ENCODE measurements around the gene NSL1.
A peak's percentile ranks its signal among the peaks of the same experiment; 100 is the strongest.
"Not testable (repeated sequence)": the region's sequence is repeated elsewhere in the genome, so short reads cannot be mapped to it uniquely, and the experiment has no call there.

NSL1 gene

DNA sequence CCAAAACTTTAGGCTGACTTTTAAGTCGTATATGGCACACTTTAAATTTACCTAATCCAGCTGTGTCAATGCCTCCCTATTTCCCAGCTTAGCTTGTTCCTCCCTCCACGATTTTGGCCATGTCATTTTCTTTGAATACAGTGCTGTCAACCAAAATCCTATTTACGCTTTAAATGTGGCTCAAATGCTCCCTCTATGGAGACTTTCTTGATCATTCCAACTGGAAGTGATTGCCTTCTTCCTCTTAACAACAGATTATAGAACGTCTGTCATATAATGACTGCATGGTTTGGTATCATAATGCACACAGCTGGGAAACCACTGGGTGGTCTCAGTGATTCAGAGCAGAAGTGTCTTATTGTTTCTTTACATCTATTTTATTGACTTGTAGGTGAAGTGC lies 73.1 kb downstream of the NSL1 start:
- no peaks in the 10 kb centered on the region for H3K9me3 ChIP-seq (ENCODE audit: control insufficient read depth in 1 of 2, low read length in 2 of 2)
- H3K4me3 ChIP-seq (ENCODE audit: low read depth in 1 of 2, low read length in 2 of 2): no peak overlapping the region
- H3K27ac ChIP-seq (ENCODE audit: low read length): no peak overlapping the region
- H3K36me3 ChIP-seq (ENCODE audit: control insufficient read depth in 1 of 2, insufficient read depth in 2 of 2, low read length in 2 of 2): no peaks in the 10 kb centered on the region
- H3K27me3 ChIP-seq (ENCODE audit: low read depth, low read length): no peaks in the 10 kb centered on the region
- H3K4me1 ChIP-seq (ENCODE audit: control insufficient read depth in 1 of 2, insufficient read depth in 2 of 2, low read length in 2 of 2): no peaks in the 10 kb centered on the region

DNA sequence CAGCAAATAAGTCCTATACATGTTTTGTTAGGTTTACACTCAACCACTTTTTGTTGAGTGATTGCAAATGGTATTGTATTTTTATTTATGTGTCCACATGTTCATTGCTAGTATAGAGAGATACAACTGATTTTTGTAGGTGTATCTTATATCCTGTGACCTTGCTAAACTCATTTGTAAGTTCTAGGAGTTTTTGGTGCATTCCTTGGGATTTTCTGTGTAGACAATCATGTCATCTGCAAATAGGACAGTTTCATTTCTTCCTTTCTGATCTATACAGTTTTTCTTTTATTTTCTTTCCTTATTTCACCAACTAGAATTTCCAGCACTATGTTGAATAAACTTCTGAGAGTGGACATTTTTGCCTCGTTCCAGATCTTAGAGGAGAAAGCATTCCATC lies 75.4 kb downstream of the NSL1 start:
- Histone ChIP-seq H3K27me3 (ENCODE audit: low read depth, low read length) (no peaks in the 10 kb centered on the region), H3K4me1 (ENCODE audit: control insufficient read depth in 1 of 2, insufficient read depth in 2 of 2, low read length in 2 of 2) (no peaks in the 10 kb centered on the region), H3K9me3 (ENCODE audit: control insufficient read depth in 1 of 2, low read length in 2 of 2) (no peaks in the 10 kb centered on the region), H3K27ac (ENCODE audit: low read length) (no peak overlapping the region), H3K36me3 (ENCODE audit: control insufficient read depth in 1 of 2, insufficient read depth in 2 of 2, low read length in 2 of 2) (no peaks in the 10 kb centered on the region), H3K4me3 (ENCODE audit: low read depth in 1 of 2, low read length in 2 of 2) (no peak overlapping the region)

DNA sequence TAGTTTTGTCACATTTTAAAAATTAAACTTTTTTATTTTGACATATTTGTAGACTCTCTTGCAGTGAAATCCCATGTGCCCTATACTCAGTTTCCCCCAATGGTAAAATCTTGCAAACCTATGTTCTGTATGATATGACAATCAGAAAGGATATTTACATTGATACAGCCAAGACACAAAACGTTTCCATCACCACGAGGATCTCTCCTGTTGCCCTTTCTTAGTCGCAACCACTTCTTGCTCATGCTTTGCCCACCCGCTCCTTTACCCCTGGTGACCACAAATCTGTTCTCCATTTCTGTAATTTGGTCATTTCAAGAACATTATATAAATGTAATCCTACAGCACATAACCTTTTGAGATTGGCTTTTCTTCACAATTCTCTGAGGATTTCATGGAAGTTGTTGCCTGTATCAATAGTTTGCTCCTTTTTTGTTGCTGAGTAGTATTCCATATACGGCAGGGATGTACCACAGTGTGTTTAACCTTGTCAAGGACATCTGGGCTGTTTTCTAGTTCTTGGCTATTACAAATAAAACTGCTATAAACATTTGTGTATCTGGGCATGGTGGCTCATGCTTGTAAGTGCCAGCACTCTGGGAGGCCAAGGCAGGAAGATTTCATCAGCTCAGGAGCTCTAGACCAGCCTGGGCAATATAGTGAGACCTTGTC lies 78.0 kb downstream of the NSL1 start:
- no peaks in the 10 kb centered on the region for H3K4me1 ChIP-seq (ENCODE audit: control insufficient read depth in 1 of 2, insufficient read depth in 2 of 2, low read length in 2 of 2)
- no peaks in the 10 kb centered on the region for H3K36me3 ChIP-seq (ENCODE audit: control insufficient read depth in 1 of 2, insufficient read depth in 2 of 2, low read length in 2 of 2)
- no peaks in the 10 kb centered on the region for H3K9me3 ChIP-seq (ENCODE audit: control insufficient read depth in 1 of 2, low read length in 2 of 2)
- H3K4me3 ChIP-seq (ENCODE audit: low read depth in 1 of 2, low read length in 2 of 2): no peak overlapping the region
- H3K27ac ChIP-seq (ENCODE audit: low read length): no peak overlapping the region
- H3K27me3 ChIP-seq (ENCODE audit: low read depth, low read length): no peaks in the 10 kb centered on the region

DNA sequence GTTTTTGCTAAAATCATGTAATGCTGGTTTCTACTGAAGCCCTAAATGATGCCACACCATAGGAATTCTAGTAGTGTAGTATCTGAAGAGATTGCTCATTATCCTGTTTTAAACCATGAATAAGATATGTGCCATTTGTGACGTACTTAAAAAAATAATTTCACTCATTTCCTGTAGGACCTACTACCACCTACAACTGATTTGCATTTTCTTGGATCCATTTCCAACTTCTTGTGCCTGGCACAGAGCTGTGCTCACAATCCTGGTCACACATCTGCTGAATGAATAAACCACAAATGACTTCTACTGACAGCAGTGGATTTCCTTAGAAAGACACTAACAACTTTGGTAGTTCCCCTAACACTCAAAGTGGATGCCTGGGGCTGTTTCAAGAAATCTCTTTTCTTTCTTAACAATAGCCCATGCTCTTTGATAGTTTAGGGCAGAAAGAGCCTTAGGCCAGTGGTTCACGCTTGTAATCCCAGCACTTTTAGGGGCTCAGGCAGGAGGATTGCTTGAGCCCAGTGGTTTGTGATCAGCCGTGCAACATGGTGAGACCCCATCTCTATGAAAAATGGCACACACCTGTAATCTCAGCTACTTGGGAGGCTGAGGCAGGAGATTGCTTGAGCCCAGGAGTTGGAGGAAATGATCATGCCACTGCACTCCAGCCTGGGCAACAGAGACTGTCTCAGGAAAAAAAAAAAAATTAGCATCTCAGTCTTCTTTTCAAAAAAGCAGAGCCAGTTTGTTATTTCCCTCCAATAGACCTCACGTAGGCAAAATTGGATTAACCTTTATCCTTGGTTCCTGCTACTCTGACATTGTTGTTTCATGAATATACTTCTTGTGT lies 78.9 kb downstream of the NSL1 start:
- Histone ChIP-seq H3K36me3 (ENCODE audit: control insufficient read depth in 1 of 2, insufficient read depth in 2 of 2, low read length in 2 of 2) (no peaks in the 10 kb centered on the region), H3K27ac (ENCODE audit: low read length) (no peak overlapping the region), H3K9me3 (ENCODE audit: control insufficient read depth in 1 of 2, low read length in 2 of 2) (no peaks in the 10 kb centered on the region), H3K27me3 (ENCODE audit: low read depth, low read length) (no peaks in the 10 kb centered on the region), H3K4me1 (ENCODE audit: control insufficient read depth in 1 of 2, insufficient read depth in 2 of 2, low read length in 2 of 2) (no peaks in the 10 kb centered on the region), H3K4me3 (ENCODE audit: low read depth in 1 of 2, low read length in 2 of 2) (no peak overlapping the region)

DNA sequence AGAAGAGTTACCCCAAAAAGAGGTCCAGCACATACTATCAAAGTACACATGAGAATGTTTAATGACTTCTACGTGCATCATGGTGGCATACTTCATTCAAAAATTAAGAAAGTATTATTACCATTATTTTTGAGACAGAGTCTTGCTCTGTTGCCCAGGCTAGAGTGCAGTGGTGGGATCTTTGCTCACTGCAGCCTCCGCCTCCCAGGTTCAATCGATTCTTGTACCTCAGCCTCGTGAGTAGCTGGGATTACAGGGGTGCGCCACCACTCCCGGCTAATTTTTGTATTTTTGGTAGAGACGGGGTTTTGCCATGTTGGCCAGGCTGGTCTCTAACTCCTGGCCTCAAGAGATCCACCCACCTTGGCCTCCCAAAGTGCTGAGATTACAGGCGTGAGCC lies 79.6 kb downstream of the NSL1 start:
- H3K27ac ChIP-seq (ENCODE audit: low read length); H3K9me3 ChIP-seq (ENCODE audit: control insufficient read depth in 1 of 2, low read length in 2 of 2); H3K27me3 ChIP-seq (ENCODE audit: low read depth, low read length); H3K4me3 ChIP-seq (ENCODE audit: low read depth in 1 of 2, low read length in 2 of 2); H3K36me3 ChIP-seq (ENCODE audit: control insufficient read depth in 1 of 2, insufficient read depth in 2 of 2, low read length in 2 of 2); H3K4me1 ChIP-seq (ENCODE audit: control insufficient read depth in 1 of 2, insufficient read depth in 2 of 2, low read length in 2 of 2): not testable (repeated sequence)

DNA sequence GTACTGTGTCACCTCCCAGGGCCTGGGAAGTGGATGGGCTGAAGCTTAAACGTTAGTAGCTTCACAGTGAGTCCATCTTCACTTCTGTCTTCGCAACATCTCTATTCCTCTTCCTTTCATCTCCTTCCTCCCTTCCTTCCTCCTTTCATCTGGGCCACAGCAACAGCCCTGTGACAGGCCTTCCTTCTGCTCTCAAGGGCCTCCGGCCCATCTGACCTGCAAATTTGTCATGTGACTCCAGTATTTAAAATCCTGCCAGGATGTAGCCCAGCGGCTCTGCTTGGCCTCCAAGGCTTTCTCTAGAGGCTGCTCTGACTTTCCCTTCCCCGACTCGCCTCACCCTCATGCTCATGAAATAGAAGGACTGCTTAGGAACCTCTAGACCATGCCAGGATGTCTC lies 81.0 kb downstream of the NSL1 start:
- no peak overlapping the region for H3K27ac ChIP-seq (ENCODE audit: low read length)
- H3K4me1 ChIP-seq (ENCODE audit: control insufficient read depth in 1 of 2, insufficient read depth in 2 of 2, low read length in 2 of 2): no peaks in the 10 kb centered on the region
- no peak overlapping the region for H3K4me3 ChIP-seq (ENCODE audit: low read depth in 1 of 2, low read length in 2 of 2)
- H3K9me3 ChIP-seq (ENCODE audit: control insufficient read depth in 1 of 2, low read length in 2 of 2): no peaks in the 10 kb centered on the region
- no peaks in the 10 kb centered on the region for H3K36me3 ChIP-seq (ENCODE audit: control insufficient read depth in 1 of 2, insufficient read depth in 2 of 2, low read length in 2 of 2)
- H3K27me3 ChIP-seq (ENCODE audit: low read depth, low read length): no peaks in the 10 kb centered on the region

DNA sequence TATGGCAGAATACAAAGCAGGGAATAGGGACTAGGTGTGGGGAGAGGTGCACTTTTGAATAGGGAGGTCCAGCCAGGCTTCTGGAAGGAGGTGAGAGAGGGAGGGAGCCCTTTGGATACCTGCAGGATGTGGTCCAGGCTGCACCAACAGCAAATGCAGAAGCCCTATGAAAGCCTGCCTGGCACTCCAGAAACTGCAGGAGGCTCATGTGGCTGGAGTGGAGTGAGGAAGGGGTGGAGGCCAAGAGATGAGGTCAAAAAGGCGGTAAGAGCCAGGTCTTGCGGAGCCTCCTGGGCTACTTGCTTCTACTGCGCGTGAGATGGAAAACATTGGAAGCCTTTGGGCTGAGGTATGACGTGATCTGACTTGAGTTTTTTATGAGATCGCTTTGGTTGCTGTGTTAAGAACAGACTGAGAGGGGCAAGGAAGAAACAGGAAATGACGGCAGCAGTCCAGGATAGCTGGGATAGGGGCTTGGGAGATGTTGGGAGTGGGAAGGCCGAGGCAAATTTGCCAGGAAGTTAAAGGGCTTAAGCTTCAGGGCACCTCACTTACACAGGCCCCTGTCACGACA lies 87.5 kb downstream of the NSL1 start:
- Histone ChIP-seq H3K9me3 (ENCODE audit: control insufficient read depth in 1 of 2, low read length in 2 of 2) (no peaks in the 10 kb centered on the region), H3K4me3 (ENCODE audit: low read depth in 1 of 2, low read length in 2 of 2) (no peak overlapping the region), H3K27me3 (ENCODE audit: low read depth, low read length) (no peaks in the 10 kb centered on the region), H3K4me1 (ENCODE audit: control insufficient read depth in 1 of 2, insufficient read depth in 2 of 2, low read length in 2 of 2) (peaks cover 0 to 7% of the 10 kb centered on the region in 2 donors), H3K27ac (ENCODE audit: low read length) (no peak overlapping the region), H3K36me3 (ENCODE audit: control insufficient read depth in 1 of 2, insufficient read depth in 2 of 2, low read length in 2 of 2) (no peaks in the 10 kb centered on the region)

DNA sequence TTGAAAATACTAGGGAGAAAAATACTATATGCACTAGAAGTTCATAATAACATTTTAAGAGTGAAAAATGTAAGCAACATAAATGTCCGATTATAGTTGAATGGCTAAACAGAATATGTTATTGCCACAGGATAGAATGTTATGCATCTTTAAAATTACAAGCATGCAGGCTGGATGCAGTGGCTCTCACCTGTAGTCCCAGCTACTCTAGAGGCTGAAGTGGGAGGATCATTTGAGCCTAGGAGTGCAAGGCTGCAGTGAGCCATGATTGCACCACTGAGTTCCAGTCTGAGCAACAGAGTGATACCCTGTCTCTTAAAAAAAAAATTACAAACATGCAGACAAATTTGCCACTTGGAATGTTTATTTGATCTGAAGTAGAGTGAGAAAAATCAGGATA lies 88.9 kb downstream of the NSL1 start:
- Histone ChIP-seq H3K36me3 (ENCODE audit: control insufficient read depth in 1 of 2, insufficient read depth in 2 of 2, low read length in 2 of 2) (no peaks in the 10 kb centered on the region), H3K4me1 (ENCODE audit: control insufficient read depth in 1 of 2, insufficient read depth in 2 of 2, low read length in 2 of 2) (peaks cover 0 to 17% of the 10 kb centered on the region in 2 donors), H3K27me3 (ENCODE audit: low read depth, low read length) (no peaks in the 10 kb centered on the region), H3K9me3 (ENCODE audit: control insufficient read depth in 1 of 2, low read length in 2 of 2) (no peaks in the 10 kb centered on the region), H3K4me3 (ENCODE audit: low read depth in 1 of 2, low read length in 2 of 2) (no peak overlapping the region), H3K27ac (ENCODE audit: low read length) (no peak overlapping the region)

DNA sequence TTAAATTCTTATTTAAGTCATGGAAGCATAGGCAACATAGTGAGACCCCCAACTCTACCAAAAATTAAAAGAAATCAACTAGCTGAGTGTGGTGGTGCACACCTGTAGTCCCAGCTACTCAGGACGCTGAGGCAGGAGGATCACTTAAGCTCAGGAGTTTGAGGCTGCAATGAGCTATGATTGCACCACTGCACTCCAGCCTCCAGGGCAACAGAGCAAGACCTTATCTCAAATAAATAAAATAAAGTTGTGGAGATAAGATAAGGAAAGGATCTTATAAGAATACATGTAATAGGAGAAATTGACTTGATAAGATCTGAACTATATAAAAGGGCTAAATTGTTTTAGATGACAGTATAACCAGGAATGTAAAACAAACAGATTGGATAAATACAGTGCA lies 89.7 kb downstream of the NSL1 start:
- Histone ChIP-seq H3K9me3 (ENCODE audit: control insufficient read depth in 1 of 2, low read length in 2 of 2) (no peaks in the 10 kb centered on the region), H3K4me1 (ENCODE audit: control insufficient read depth in 1 of 2, insufficient read depth in 2 of 2, low read length in 2 of 2) (peaks cover 0 to 17% of the 10 kb centered on the region in 2 donors), H3K27ac (ENCODE audit: low read length) (no peak overlapping the region), H3K4me3 (ENCODE audit: low read depth in 1 of 2, low read length in 2 of 2) (no peak overlapping the region), H3K36me3 (ENCODE audit: control insufficient read depth in 1 of 2, insufficient read depth in 2 of 2, low read length in 2 of 2) (no peaks in the 10 kb centered on the region), H3K27me3 (ENCODE audit: low read depth, low read length) (no peaks in the 10 kb centered on the region)

DNA sequence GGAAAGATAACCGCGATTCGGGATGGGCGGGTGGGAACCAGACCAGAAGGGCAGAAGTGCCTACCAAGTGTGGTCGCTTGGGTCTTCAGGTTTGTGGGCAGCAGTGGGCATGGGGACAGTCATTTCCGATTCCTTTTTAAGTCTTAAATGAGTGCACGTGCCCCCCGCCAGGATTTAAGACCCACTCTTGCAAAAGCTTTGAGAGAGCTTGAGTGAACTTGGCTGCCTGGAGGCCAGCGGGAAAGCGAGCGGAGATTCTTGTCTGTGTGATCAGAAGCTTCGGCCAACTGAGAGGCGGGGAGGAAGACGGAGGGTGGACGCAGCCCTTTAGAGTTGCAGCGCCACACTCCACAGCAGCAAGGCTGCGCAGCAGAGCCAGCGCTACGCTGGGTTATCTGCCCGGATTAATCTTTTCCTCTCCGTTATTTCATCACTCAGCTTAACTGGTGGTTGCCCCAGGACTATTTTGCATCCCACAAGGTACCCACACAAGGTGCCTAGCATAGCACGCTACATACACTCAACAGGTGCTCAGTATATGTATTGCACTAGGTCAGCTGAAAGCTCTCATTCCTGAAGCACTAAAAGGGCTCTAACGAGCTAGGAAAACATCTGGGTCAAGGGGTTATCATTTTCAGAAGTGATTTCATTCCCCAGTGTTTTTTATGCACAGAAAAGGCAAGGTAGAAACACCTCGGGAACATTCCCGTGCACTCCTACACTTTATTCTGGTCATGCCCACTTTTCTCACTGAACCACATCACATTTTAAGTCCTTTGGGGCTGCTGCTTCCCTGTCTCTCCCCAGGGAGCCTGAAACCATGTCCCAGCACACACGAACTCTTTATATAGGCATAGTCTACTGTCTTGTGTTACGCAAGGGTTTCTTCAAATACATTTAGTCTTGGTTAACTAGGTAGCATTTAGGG lies 90.4 kb downstream of the NSL1 start:
- H3K27me3 ChIP-seq (ENCODE audit: low read depth, low read length): no peaks in the 10 kb centered on the region
- H3K4me3 ChIP-seq (ENCODE audit: low read depth in 1 of 2, low read length in 2 of 2): peak overlapping the region; percentile 45 to 68

More for the DNA sequence above, 90.4 kb downstream of the NSL1 start:
- Histone ChIP-seq H3K4me1 (ENCODE audit: control insufficient read depth in 1 of 2, insufficient read depth in 2 of 2, low read length in 2 of 2) (peaks cover 0 to 17% of the 10 kb centered on the region in 2 donors), H3K27ac (ENCODE audit: low read length) (peak overlapping the region; percentile 20), H3K36me3 (ENCODE audit: control insufficient read depth in 1 of 2, insufficient read depth in 2 of 2, low read length in 2 of 2) (no peaks in the 10 kb centered on the region), H3K9me3 (ENCODE audit: control insufficient read depth in 1 of 2, low read length in 2 of 2) (no peaks in the 10 kb centered on the region)

Data from muscle layer of duodenum (tissue), 2 donors.